ENCODE results near the gene GADD45B.
"Not testable (repeated sequence)": the region's sequence is repeated elsewhere in the genome, so short reads cannot be mapped to it uniquely, and the experiment has no call there.

The GADD45B gene

GRCh38 chr19:2514981-2515518 lies 39.1 kb downstream of the GADD45B start:
- DNase-seq (ENCODE audit: low read depth): no peak

GRCh38 chr19:2516727-2517126 lies 40.8 kb downstream of the GADD45B start:
- DNase-seq (ENCODE audit: low read depth): no peak

DNA sequence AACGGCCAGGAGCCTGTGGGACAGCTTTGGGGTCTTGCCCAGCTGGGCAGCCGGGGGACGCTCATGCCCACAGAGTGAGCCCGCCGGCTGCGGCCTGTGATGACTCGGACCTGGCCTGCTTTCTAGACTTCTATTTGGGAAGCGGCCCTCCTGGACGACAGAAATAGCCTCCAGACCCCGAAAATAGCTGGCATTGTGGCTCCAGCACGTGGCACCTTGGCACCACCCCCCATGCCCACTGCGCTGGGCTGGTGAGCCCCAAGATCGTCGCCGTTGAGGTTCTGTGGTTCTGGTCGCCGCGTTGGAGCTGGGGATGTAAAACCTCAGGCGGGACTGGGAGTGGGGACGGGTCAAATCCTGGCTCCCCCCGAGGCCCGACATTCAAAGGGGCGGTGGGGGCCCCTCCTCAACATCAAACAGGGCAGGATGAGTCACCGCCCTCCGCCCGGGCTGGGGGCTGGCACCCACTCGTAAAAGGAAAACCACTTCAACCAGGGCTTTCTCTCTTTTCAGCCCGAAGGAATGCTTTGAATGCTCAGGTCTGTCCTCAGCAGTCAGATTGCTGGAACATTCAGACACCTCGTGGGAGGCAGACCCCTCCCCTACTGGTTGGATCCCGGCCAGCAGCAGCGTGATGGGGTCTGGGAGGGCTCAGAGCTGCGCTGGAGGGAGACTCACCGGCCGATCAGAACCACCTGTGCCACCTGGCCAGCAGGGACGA lies 42.1 kb downstream of the GADD45B start:
- DNase-seq (ENCODE audit: low read depth): no peak

DNA sequence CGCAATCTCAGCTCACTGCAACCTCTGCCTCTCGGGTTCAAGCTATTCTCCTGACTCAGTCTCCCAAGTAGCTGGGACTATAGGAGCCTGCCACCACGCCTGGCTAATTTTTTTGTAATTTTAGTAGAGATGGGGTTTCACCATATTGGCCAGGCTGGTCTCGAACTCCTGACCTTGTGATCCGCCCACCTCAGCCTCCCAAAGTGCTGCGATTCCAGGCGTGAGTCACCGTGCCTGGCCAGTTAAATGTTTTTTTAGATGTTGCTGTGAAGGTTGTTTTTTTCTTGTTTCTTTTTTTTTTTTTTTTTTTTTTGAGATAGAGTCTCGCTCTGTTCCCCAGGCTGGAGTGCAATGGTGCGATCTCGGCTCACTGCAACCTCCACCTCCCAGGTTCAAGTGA lies 42.9 kb downstream of the GADD45B start:
- DNase-seq (ENCODE audit: low read depth): not testable (repeated sequence)

DNA sequence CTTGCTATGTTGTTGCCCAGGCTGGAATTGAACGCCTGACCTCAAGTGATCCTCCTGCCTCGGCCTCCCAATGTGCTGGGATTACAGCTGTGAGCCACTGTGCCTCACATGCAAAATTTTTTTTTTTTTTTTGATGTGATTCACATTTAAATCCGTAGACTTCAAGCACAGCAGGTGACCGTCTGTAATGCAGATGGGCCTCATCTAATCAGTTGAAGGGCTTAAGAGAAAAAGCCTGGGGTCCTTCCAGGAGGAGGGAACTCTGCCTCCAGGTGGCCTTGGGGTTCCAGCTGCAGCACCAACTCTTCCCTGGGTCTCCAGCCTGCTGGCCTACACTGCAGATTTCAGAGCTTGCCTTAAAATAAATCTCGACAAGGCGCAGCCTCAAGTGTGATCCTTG lies 43.6 kb downstream of the GADD45B start:
- DNase-seq (ENCODE audit: low read depth): no peak

DNA sequence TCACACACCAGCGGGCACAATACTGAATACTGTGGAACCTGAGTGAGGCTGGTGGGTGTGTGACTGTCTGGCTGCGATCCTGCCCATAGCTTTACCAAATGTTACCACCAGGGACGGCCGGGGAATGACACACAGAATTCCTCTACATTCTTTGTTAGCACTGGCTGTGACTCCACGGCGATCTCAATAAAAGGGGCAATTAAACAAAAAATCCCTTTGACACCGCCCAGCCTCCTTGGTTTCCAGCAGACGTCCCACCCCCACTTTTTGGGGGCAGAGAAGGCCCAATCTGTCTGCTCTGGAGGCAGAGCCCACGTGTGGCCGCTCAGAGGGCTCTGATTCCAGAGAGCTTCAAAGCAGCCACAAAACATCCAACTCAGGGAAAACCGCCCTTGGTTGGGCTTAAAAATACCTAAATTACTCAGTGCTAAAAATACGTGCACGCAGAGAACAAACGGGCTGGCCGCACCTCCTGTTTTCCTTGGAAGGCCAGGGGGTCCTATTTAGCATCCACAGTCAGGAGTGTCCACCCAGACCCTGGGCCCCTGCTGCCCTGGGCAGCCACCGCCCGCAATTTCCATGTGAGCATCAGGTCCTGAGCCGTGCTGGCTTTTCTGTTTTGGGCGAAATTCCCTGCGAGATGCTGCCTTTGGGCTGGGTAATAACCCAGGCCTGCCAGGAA lies 47.8 kb downstream of the GADD45B start:
- no peak for DNase-seq (ENCODE audit: low read depth)

DNA sequence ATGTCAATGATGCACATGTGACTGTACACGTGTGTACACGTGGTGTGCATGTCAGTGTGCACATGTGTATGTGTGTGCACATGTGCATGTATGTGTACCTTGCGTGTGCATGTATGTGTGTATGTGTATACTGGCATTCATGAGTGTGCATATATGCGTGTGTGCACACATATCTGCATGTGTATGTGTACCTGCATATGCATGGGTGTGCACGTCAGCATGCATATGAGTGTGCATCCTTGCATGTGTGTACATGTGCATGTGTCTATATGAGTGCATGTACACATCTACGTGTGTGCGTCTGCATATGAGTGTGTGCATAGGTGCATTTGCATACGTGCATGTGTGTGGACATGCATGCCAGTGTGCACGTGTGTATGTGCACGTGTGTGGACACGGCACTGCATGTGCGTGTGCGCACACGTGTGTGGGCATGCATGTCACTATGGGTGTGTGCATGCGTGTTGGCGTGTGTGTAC lies 48.5 kb downstream of the GADD45B start:
- no peak for DNase-seq (ENCODE audit: low read depth)

DNA sequence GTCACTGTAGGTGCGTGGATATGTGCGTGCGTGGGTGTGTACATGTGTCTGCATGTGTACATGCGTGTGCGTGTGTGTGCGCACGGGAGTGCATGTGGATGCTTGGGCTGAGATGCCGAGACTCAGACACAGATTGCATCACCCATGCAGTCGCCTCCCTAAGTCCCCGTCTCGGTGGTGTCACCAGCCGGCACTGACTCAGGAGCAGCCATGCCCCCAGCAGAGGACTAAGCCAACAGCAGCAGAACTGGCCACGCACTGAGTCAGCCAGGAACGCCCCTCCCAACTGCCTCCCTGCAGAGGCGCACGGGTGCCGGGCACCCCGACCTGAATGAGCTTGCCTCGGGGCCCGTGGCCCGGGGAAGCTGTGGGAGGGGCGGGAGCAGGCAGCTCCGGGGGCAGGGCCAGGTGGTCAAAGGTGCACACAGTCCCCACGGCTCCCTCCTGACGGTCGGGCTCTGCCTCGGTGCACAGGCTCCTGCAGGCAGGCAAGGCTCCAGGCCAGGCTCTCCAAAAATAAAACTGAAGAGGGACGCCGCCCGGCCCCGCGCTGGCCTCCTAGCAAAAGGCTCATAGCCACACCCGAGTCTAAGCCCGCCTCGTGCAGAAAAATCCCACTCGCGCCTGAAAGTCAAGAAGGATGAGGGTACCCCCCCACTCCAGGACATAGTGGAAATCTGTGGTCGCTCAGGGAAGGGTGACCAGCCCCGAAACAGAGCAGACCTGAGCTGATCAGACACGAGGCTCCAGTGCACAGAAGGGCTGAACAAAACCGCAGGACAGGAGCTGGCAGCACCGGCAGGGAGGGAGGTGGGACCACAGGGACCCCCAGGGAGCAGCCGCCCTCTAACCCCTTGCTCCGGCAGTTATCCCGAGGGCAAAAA lies 49.2 kb downstream of the GADD45B start:
- no peak for DNase-seq (ENCODE audit: low read depth)

DNA sequence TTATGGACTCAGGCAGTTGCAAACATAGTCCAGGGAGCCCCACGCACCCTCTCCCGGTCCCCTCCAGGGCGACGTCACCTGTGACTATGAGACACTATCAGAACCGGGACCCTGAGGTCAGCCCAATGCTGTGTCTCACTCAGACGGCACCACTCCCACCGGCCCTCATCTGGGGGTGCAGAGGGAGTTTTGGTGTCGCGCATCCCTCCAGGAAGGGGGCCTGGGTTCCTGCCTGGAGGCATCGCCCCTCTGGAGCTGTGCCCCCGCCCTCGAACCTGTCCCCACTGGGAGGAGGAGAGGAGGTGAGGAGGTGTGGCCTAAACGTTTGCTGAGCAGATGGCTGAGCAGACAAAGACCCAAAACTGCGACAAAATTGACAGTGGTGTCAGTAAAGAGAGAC lies 51.2 kb downstream of the GADD45B start:
- DNase-seq (ENCODE audit: low read depth): no peak

DNA sequence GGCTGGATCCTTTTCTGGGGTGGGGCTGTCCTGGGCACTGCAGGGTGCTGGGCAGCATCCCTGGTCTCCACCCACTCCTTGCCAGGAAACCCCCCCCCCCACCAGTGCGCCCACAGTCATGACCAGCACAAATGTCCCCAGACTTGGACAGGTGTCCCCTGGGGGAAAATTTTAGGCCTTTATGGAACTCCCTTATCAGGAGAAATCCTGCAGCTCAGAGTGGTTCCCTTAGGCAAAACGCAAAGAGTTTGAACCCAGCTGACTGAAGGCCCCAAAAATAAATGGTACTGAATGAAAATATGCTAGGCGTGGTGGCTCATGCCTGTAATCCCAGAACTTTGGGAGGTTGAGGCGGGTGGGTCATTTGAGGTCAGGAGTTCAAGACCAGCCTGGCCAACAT lies 51.8 kb downstream of the GADD45B start:
- DNase-seq (ENCODE audit: low read depth): no peak
